Measurements from ENCODE around the gene SHISA9. TPM values are rescaled to one million over a fixed set of nuclear protein-coding genes. Genes with fewer than 3 reads are reported as not detected.

Gene SHISA9
- total RNA-seq, 2 donors from 2014 or later, result 20.5 to 24.0 TPM

DNA sequence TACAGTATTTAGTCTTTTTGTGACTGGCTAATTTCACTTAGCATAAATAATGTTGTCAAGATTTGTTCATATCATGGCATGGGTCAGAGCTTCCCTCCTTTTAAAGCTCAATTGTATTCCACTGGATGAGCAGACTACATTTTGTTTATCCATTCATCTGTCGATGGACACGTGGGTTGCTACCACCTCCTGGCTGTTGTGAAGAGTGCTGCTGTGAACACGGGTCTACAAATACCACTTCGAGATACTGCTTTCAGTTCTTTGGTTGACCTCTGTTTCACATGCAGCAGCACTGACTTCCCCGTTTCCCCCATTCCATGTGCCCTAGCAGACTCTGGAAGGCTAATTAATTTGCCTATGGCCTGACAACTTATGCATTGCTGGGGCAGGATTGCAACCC is 285.4 kb downstream of the SHISA9 start:
- TF ChIP-seq POLR2AphosphoS5 (IDR thresholded peaks at IDR 0.05) (no peak), POLR2A (IDR thresholded peaks at IDR 0.05) (no peak), CTCF (IDR thresholded peaks at IDR 0.05) (peak in 1 of 4 experiments; percentile 10)
- Histone ChIP-seq H3K36me3 (no peaks in the 10 kb centered on the region), H3K27ac (no peak overlapping the region), H3K4me1 (replicated peaks) (no peaks in the 10 kb centered on the region), H3K4me3 (no peak overlapping the region), H3K9me3 (no peaks in the 10 kb centered on the region), H3K27me3 (replicated peaks; ENCODE audit: insufficient read depth) (no peaks in the 10 kb centered on the region)
- 43% methylated on average over 5 of the region's 5 CpGs for WGBS
- DNase-seq (ENCODE audit: low spot score), result no peak
- intact Hi-C loops (cut with DNase I), result no loop called here

DNA sequence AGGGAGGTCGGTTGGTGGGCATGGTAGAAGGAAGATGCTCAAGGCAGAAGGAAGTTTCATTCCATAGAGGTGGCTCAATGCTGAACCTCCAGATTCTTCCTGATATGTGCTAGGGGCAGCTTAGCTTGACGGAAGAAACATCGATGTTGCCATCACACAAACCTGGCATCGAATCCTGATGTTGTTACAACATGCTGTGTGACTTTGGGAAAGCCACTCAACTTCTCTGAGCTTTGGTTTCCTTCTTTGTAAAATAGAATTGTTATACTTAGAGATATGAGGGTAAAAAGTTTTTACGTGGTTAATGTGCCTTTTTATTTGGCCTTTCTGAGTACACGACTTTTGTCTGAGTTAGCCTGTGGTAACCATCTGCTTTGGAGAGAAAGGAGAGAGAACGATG is 287.9 kb downstream of the SHISA9 start:
- Histone ChIP-seq H3K4me3 (no peak overlapping the region), H3K27me3 (replicated peaks; ENCODE audit: insufficient read depth) (no peaks in the 10 kb centered on the region), H3K27ac (no peak overlapping the region), H3K36me3 (no peaks in the 10 kb centered on the region), H3K9me3 (no peaks in the 10 kb centered on the region), H3K4me1 (replicated peaks) (no peaks in the 10 kb centered on the region)
- no peak for DNase-seq (ENCODE audit: low spot score)
- intact Hi-C loops (cut with DNase I), result no loop called here
- 72% methylated on average over 7 of the region's 7 CpGs for WGBS
- TF ChIP-seq POLR2A (IDR thresholded peaks at IDR 0.05), result no peak
- no peak for TF ChIP-seq POLR2AphosphoS5 (IDR thresholded peaks at IDR 0.05)
- no peak for TF ChIP-seq CTCF (IDR thresholded peaks at IDR 0.05)

- DNase-seq (ENCODE audit: low spot score), result no peak
- H3K27ac ChIP-seq, result no peak overlapping the region
- H3K4me3 ChIP-seq, result no peak overlapping the region
- 79% methylated on average over 1 of the region's 1 CpG for WGBS
- no peaks in the 10 kb centered on the region for H3K36me3 ChIP-seq
- intact Hi-C loops (cut with DNase I), result no loop called here
- no peaks in the 10 kb centered on the region for H3K4me1 ChIP-seq (replicated peaks)
- TF ChIP-seq CTCF (IDR thresholded peaks at IDR 0.05), result no peak
- no peak for TF ChIP-seq POLR2A (IDR thresholded peaks at IDR 0.05)
- TF ChIP-seq POLR2AphosphoS5 (IDR thresholded peaks at IDR 0.05), result no peak
- H3K27me3 ChIP-seq (replicated peaks; ENCODE audit: insufficient read depth), result no peaks in the 10 kb centered on the region
- H3K9me3 ChIP-seq, result no peaks in the 10 kb centered on the region
These were observed 292.3 kb downstream of the SHISA9 start for GRCh38 chr16:13193721-13194120.

GRCh38 chr16:13194766-13195165 is 293.4 kb downstream of the SHISA9 start:
- TF ChIP-seq POLR2A (IDR thresholded peaks at IDR 0.05), result no peak
- TF ChIP-seq POLR2AphosphoS5 (IDR thresholded peaks at IDR 0.05), result no peak
- no peak for TF ChIP-seq CTCF (IDR thresholded peaks at IDR 0.05)
- Histone ChIP-seq H3K27ac (no peak overlapping the region), H3K4me1 (replicated peaks) (no peaks in the 10 kb centered on the region), H3K9me3 (no peaks in the 10 kb centered on the region), H3K27me3 (replicated peaks; ENCODE audit: insufficient read depth) (no peaks in the 10 kb centered on the region), H3K36me3 (no peaks in the 10 kb centered on the region), H3K4me3 (no peak overlapping the region)
- intact Hi-C loops (cut with DNase I), result no loop called here
- 61% methylated on average over 2 of the region's 2 CpGs for WGBS
- DNase-seq (ENCODE audit: low spot score), result no peak

DNA sequence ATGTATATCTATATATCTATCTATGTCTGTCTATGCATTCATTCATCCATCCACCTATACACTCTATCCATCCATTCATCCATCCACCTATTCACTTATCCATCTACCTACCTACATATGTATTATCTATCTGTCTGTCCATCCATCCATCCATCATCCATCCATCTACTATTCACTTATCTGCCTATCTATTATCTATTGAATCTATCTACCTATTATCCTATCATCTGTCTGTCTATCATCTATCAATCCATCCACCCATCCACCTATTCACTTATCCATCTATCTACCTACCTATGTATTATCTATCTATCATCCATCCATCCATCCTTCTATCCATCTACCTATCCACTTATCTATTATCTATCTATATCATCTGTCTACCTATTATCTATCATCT is 302.3 kb downstream of the SHISA9 start:
- no peak overlapping the region for H3K4me3 ChIP-seq
- no peak for TF ChIP-seq POLR2AphosphoS5 (IDR thresholded peaks at IDR 0.05)
- TF ChIP-seq CTCF (IDR thresholded peaks at IDR 0.05), result no peak
- TF ChIP-seq POLR2A (IDR thresholded peaks at IDR 0.05), result no peak
- H3K27me3 ChIP-seq (replicated peaks; ENCODE audit: insufficient read depth), result no peaks in the 10 kb centered on the region
- no peaks in the 10 kb centered on the region for H3K4me1 ChIP-seq (replicated peaks)
- H3K27ac ChIP-seq, result no peak overlapping the region
- no peaks in the 10 kb centered on the region for H3K36me3 ChIP-seq
- intact Hi-C loops (cut with DNase I), result no loop called here
- no peak for DNase-seq (ENCODE audit: low spot score)
- no peaks in the 10 kb centered on the region for H3K9me3 ChIP-seq

Measured in prostate gland (tissue), 2 donors.